RWPE2 (cell line): Measurements from ENCODE around the gene SMCO2.

ENCODE experiments used
- ATAC-seq: fragments of 200-7000 bp; cut with Tn5 transposase; 3 replicates; pipeline ENCODE4 v1.9.1; 2021; ENCODE audit warnings: low read depth
- DNase-seq: peaks from one replicate; pipeline ENCODE4 v3.0.0-alpha.2; 2020; ENCODE audit warnings: low spot score
- H3K27ac ChIP-seq: fragments of 450-650 bp; 2 replicates; pipeline ENCODE4 v1.5.1; 2017; ENCODE audit warnings: mild to moderate bottlenecking; ENCODE audit not compliant: poor library complexity, severe bottlenecking
- H3K27me3 ChIP-seq: fragments of 250-450 bp; sonication (Bioruptor Pico); 2 replicates; pipeline ENCODE4 v1.5.1; 2021; ENCODE audit warnings: mild to moderate bottlenecking, moderate library complexity; ENCODE audit not compliant: insufficient read depth, poor library complexity, severe bottlenecking
- H3K36me3 ChIP-seq: fragments of 250-450 bp; sonication (Bioruptor Pico); 2 replicates; pipeline ENCODE4 v1.5.1; 2020; ENCODE audit warnings: low read depth, mild to moderate bottlenecking, moderate library complexity
- H3K4me1 ChIP-seq: fragments of 250-450 bp; sonication (Bioruptor Pico); 2 replicates; pipeline ENCODE4 v1.5.1; 2021; ENCODE audit warnings: mild to moderate bottlenecking, moderate library complexity; ENCODE audit not compliant: insufficient read depth, poor library complexity, severe bottlenecking
- H3K4me3 ChIP-seq: fragments of 250-450 bp; sonication (Bioruptor Pico); 2 replicates; pipeline ENCODE4 v1.5.1; 2021; ENCODE audit warnings: mild to moderate bottlenecking, moderate library complexity; ENCODE audit not compliant: severe bottlenecking
- H3K9me3 ChIP-seq: fragments of 250-450 bp; sonication (Bioruptor Pico); 2 replicates; pipeline ENCODE4 v1.5.1; 2021; ENCODE audit warnings: mild to moderate bottlenecking, moderate library complexity; ENCODE audit not compliant: severe bottlenecking
- TF ChIP-seq, protein P1 (sequence below): fragments of 450-650 bp; IDR thresholded peaks from one replicate; pipeline ENCODE4 v1.5.1; 2017; ENCODE audit warnings: mild to moderate bottlenecking, moderate library complexity; ENCODE audit not compliant: poor library complexity, severe bottlenecking

SMCO2 gene

DNA sequence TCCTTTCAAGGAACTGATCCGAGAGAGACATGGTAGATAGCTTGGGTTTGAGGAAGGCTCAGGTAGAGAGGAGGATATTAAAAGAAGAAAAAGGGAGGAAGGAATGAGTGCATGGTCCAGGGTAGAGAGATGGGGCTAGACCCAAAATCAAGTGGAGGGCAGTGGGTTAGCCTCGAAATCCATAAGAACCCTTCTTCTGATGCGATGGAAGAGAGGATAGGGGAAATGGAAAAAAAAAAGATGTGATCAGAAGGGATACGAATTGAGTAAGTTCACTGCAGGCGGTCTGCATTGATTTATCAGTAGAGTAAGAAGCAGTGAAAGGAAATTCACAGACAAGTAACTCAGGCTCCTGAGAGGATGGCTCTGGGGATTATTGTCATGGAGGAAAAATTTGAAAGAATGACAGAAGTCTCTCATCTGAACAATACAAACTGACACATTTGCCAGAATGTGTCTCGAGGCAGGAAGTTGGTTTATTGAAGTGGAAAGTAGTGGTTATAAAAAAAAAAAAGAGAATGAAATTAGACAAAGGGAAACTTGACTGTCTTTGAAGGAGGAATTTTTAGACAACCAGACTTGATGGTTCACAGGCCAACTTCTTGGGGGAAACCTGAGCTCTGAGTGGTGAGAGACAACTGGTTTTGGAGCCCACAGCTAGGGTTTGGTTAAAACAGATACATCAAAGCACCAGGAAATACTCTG is 87.7 kb downstream of the SMCO2 start:
- Histone ChIP-seq H3K27ac (no peak overlapping the region), H3K27me3 (no peaks in the 10 kb centered on the region), H3K9me3 (no peaks in the 10 kb centered on the region), H3K4me1 (no peaks in the 10 kb centered on the region), H3K4me3 (no peak overlapping the region), H3K36me3 (no peaks in the 10 kb centered on the region)
- DNase-seq (no peak), ATAC-seq (no peak)
- TF ChIP-seq, protein P1, sequence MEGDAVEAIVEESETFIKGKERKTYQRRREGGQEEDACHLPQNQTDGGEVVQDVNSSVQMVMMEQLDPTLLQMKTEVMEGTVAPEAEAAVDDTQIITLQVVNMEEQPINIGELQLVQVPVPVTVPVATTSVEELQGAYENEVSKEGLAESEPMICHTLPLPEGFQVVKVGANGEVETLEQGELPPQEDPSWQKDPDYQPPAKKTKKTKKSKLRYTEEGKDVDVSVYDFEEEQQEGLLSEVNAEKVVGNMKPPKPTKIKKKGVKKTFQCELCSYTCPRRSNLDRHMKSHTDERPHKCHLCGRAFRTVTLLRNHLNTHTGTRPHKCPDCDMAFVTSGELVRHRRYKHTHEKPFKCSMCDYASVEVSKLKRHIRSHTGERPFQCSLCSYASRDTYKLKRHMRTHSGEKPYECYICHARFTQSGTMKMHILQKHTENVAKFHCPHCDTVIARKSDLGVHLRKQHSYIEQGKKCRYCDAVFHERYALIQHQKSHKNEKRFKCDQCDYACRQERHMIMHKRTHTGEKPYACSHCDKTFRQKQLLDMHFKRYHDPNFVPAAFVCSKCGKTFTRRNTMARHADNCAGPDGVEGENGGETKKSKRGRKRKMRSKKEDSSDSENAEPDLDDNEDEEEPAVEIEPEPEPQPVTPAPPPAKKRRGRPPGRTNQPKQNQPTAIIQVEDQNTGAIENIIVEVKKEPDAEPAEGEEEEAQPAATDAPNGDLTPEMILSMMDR: no peak

DNA sequence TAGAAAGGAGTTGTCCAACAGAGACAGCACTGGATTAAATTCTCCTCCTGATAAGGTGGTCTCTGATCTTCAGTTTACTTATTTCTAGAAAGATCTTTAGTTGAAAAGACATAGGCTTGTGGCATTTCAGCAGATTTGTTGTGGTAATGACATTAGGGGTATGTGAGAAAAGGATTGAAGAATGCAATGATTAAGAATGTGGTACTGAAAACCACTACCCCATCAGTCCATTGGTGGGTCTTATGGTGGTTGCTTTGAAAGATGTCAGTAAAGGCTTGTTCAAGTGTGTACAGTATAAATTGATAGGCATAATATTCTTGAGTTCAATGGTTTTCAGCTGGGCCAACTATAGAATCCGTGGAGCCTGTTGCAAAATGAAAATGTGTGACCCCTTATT is 88.2 kb downstream of the SMCO2 start:
- DNase-seq (no peak), ATAC-seq (no peak)
- Histone ChIP-seq H3K36me3 (no peaks in the 10 kb centered on the region), H3K27ac (no peak overlapping the region), H3K9me3 (no peaks in the 10 kb centered on the region), H3K27me3 (no peaks in the 10 kb centered on the region), H3K4me1 (no peaks in the 10 kb centered on the region), H3K4me3 (no peak overlapping the region)
- TF ChIP-seq, protein P1: no peak

DNA sequence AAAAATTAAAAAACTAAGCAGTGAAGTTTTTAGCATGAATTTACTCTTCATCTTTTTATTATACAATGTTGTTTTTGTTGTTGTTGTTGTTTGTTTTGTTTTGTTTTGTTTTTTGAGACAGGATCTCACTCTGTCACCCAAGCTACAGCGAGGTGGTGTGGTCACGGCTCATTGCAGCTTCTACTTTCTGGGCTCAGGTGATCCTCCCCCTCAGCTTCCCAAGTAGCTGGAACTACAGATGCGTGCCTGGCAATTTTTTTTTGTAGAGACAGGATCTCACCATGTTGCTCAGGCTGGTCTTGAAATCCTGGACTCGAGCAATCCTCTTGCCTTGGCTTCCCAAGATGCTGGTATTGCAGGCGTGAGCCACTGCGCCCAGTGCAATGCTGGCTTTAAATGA is 88.8 kb downstream of the SMCO2 start:
- Histone ChIP-seq H3K9me3 (no peaks in the 10 kb centered on the region), H3K4me3 (no peak overlapping the region), H3K36me3 (no peaks in the 10 kb centered on the region), H3K27ac (no peak overlapping the region), H3K4me1 (no peaks in the 10 kb centered on the region), H3K27me3 (no peaks in the 10 kb centered on the region)
- TF ChIP-seq, protein P1: no peak
- no peak for DNase-seq
- ATAC-seq: no peak

DNA sequence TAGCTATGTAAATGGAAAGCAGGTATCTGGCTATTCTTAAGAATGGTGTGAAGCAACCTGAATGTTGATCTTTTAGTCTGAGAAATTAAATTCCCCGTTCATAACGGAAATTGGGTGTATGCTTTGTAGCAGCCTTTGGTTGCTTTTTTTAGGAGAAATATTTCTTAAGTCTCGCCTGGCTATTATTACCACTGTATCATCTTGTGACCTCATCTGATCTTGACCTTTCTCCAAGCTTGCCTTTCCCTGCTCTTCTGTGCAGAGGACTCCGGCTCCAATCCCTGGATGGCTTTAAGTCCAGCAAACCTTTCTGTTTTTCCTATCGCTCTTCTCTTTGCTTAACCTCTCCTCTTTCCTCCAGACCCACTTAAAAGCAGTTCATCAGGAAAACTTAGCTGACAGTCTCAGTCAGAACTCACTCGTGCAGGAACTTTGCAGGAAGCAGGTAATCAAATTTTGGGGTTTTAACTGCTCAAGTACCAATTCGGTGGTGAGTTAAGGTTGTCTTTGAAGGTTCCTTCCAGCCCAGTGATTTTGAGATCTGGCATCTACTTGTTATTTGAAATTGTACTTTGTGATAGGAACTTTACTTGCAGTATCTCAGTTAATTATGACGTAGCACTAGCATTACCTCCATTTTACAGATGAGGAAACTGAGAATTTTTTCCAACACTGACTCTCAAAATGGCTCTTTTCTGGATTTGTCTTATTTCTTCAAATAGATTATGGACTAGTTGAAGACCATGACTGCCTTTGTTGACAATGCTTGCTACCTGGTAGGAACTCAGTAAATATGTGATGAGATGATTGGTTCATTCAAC is 91.5 kb downstream of the SMCO2 start:
- no peaks in the 10 kb centered on the region for H3K27me3 ChIP-seq

More for the DNA sequence above, 91.5 kb downstream of the SMCO2 start:
- no peak for DNase-seq
- no peak overlapping the region for H3K4me3 ChIP-seq
- H3K36me3 ChIP-seq: no peaks in the 10 kb centered on the region
- H3K9me3 ChIP-seq: no peaks in the 10 kb centered on the region
- TF ChIP-seq, protein P1: no peak
- ATAC-seq: no peak
- H3K4me1 ChIP-seq: peaks cover 22% of the 10 kb centered on the region
- no peak overlapping the region for H3K27ac ChIP-seq
